PFSK-1 (cell line): ENCODE measurements around the gene CD247.

Experiments
- FOXP2 ChIP-seq: optimal IDR thresholded peaks from 2 replicates; pipeline ENCODE3; 2011; ENCODE audit warnings: borderline replicate concordance, control low read depth, inconsistent platforms; ENCODE audit not compliant: insufficient read depth; ENCODE audit errors: extremely low read length, extremely low read depth
- POLR2AphosphoS5 ChIP-seq: IDR thresholded peaks from 2 replicates; pipeline ENCODE4 v1.6.1; 2012; ENCODE audit warnings: low read depth, mild to moderate bottlenecking, control low read depth, low read length, moderate library complexity
- REST ChIP-seq, 2 experiments: IDR thresholded peaks; 2 replicates each; pipeline versions ENCODE4 v1.6.1 to v1.8.0; 2011 to 2012; ENCODE audit warnings: low read depth in 2 of 2, low read length in 2 of 2, control low read depth in 1 of 2, inconsistent platforms in 1 of 2, mild to moderate bottlenecking in 1 of 2, moderate library complexity in 1 of 2; ENCODE audit not compliant: insufficient read depth in 1 of 2
- SIN3A ChIP-seq: IDR thresholded peaks from 2 replicates; pipeline ENCODE4 v1.6.1; 2012; ENCODE audit warnings: mild to moderate bottlenecking, low read length, moderate library complexity, borderline replicate concordance; ENCODE audit not compliant: insufficient read depth
- TAF1 ChIP-seq: IDR thresholded peaks from 2 replicates; pipeline ENCODE4 v1.6.1; 2012; ENCODE audit warnings: low read length, control low read depth, borderline replicate concordance; ENCODE audit not compliant: insufficient read depth

The CD247 gene

GRCh38 chr1:167517535-167518330 lies 596 bp downstream of the CD247 start:
- TF ChIP-seq FOXP2 (no peak), SIN3A (no peak)

- no peak for TF ChIP-seq REST (IDR thresholded peaks at IDR 0.05; ENCODE audit: insufficient read depth in 1 of 2, low read depth in 2 of 2, low read length in 2 of 2)
- TF ChIP-seq SIN3A, result no peak
- no peak for TF ChIP-seq FOXP2
- TF ChIP-seq POLR2AphosphoS5, result no peak
- TF ChIP-seq TAF1, result no peak
These were observed 1.6 kb downstream of the CD247 start for GRCh38 chr1:167516404-167517388.

GRCh38 chr1:167515893-167516321 lies 2.4 kb downstream of the CD247 start:
- TF ChIP-seq TAF1, result no peak

DNA sequence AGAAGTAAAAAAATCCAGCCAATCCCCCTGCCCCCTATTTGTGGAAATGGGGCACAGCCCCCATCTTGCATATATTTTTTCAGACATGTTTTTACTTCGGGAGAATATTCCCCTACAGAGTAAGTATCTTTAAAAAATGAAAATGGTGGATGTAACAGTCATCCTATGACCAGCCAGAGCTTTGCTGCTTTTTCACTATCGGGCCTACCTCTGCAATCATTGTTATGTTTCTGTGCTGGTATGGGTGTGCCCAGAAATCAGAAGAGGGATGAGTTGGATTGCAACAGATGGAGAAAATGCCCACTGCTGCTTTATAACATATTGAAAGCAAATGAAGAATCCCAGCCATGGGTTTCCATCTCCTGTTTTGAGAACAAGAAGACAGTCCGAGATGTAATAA lies 2.9 kb downstream of the CD247 start:
- TF ChIP-seq FOXP2 (no peak), TAF1 (no peak), SIN3A (no peak), POLR2AphosphoS5 (no peak), REST (IDR thresholded peaks at IDR 0.05; ENCODE audit: insufficient read depth in 1 of 2, low read depth in 2 of 2, low read length in 2 of 2) (no peak)

DNA sequence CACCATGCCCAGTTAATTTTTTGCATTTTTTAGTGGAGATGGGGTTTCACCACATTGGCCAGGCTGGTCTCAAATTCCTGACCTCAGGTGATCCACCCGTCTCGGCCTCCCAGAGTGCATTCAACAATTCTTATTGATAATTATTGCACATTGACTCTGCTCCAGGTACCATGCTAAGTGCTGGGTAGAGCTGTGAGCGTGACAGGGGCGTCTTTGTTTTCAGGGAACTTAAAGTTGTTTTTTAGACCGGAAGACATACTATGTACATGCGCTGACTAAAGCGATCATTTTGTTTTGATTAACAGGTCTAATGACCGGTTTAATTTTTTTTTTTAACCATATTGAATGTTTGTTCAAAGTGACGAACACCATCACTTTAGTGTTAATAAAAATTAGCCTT lies 4.0 kb downstream of the CD247 start:
- TF ChIP-seq SIN3A, result no peak
- no peak for TF ChIP-seq TAF1
- no peak for TF ChIP-seq POLR2AphosphoS5
- TF ChIP-seq REST (IDR thresholded peaks at IDR 0.05; ENCODE audit: insufficient read depth in 1 of 2, low read depth in 2 of 2, low read length in 2 of 2), result no peak
- no peak for TF ChIP-seq FOXP2
